Measurements from ENCODE around the gene FADS1.

DNA sequence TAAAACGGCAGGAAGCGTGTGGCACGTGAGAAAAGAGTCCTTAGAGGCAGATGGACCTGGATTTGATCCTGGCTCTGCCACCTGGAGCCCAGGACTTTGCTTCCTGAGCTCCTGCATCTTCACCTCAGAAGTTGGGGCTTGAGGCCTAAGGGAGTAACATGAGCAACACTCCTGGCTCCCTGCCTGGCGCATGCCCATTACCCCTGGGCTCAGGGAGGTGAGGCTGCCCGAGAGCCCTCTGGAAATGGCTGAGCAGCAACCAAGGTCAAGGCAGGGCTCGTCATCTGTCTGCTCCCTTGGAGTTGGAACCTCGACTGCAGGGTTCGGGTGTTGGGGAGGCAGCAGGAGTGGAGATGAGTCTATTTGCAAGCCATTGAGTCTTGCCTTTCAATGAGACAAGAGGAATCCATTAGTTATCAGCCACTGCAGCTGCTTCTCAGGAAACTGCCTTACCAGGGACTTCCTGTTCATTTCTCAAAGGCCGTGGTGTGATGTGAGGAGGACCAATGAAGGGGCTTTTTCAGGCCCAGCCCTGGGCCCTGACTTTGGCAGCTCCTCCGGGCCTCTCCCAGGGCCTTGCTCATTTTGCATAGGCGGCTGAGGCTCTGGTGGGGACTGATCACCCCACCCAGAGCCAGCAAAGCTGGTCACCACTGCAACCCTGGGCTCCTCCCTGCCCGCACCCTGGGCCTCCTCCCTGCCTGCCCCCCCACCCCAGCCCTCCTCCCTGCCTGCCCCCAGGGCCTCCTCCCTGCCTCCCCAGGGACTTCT is 17.7 kb upstream of the FADS1 start:
- TF ChIP-seq CTCF (conservative IDR thresholded peaks at IDR 0.05 in 1 of 2, IDR thresholded peaks at IDR 0.05 in 1 of 2; ENCODE audit: low read depth in 1 of 2, low read length in 2 of 2) (no peak), EZH2 (IDR thresholded peaks at IDR 0.05; ENCODE audit: low read length, missing control alignments) (no peak)
